H9 (cell line): Measurements from ENCODE around the gene MIB2. TPM values are rescaled to one million over a fixed set of nuclear protein-coding genes. Genes with fewer than 3 reads are reported as not detected.

ENCODE experiments used
- DNase-seq: peaks from one replicate; pipeline ENCODE4 v3.0.0-alpha.2; 2017
- H2AFZ ChIP-seq: one replicate; pipeline ENCODE4 v1.6.1; 2013; ENCODE audit warnings: mild to moderate bottlenecking, low read length, control low read depth, moderate library complexity
- H2AK5ac ChIP-seq: 2 replicates; pipeline ENCODE4 v1.6.1; 2013; ENCODE audit warnings: low read length, control low read depth, mixed read lengths; ENCODE audit not compliant: insufficient read length
- H2BK120ac ChIP-seq: one replicate; pipeline ENCODE4 v1.6.1; 2013; ENCODE audit warnings: low read depth, mild to moderate bottlenecking, low read length, control low read depth, inconsistent platforms; ENCODE audit not compliant: poor library complexity, severe bottlenecking
- H2BK12ac ChIP-seq: 2 replicates; pipeline ENCODE4 v1.6.1; 2013; ENCODE audit warnings: low read length, control low read depth, mixed read lengths, low read depth; ENCODE audit not compliant: insufficient read length
- H2BK15ac ChIP-seq: 2 replicates; pipeline ENCODE4 v1.6.1; 2013; ENCODE audit warnings: low read depth, low read length, control low read depth
- H2BK20ac ChIP-seq: one replicate; pipeline ENCODE4 v1.6.1; 2013; ENCODE audit warnings: low read depth, mild to moderate bottlenecking, low read length, control low read depth, inconsistent platforms; ENCODE audit not compliant: poor library complexity, severe bottlenecking
- H2BK5ac ChIP-seq: 2 replicates; pipeline ENCODE4 v1.6.1; 2013; ENCODE audit warnings: low read length, control low read depth, mixed read lengths; ENCODE audit not compliant: insufficient read length
- H3K14ac ChIP-seq: 2 replicates; pipeline ENCODE4 v1.6.1; 2013; ENCODE audit warnings: low read length, control low read depth; ENCODE audit not compliant: insufficient read depth
- H3K18ac ChIP-seq: 2 replicates; pipeline ENCODE4 v1.6.1; 2013; ENCODE audit warnings: low read depth, mild to moderate bottlenecking, mixed read lengths, low read length, control low read depth; ENCODE audit not compliant: insufficient read length
- H3K23ac ChIP-seq: 2 replicates; pipeline ENCODE4 v1.6.1; 2013; ENCODE audit warnings: low read length, control low read depth, mixed read lengths, low read depth; ENCODE audit not compliant: insufficient read length
- H3K23me2 ChIP-seq: 2 replicates; pipeline ENCODE4 v1.6.1; 2013; ENCODE audit warnings: low read depth, mild to moderate bottlenecking, mixed read lengths, low read length, control low read depth; ENCODE audit not compliant: insufficient read length, poor library complexity, severe bottlenecking
- H3K27ac ChIP-seq: 2 replicates; pipeline ENCODE4 v1.5.1; 2013; ENCODE audit warnings: low read length, control low read depth, mixed read lengths, low read depth; ENCODE audit not compliant: insufficient read length
- H3K27me3 ChIP-seq: 2 replicates; pipeline ENCODE4 v1.6.1; 2013; ENCODE audit warnings: low read length, control low read depth, inconsistent platforms; ENCODE audit not compliant: insufficient read depth
- H3K4ac ChIP-seq: 2 replicates; pipeline ENCODE4 v1.6.1; 2013; ENCODE audit warnings: low read depth, mild to moderate bottlenecking, control low read depth, inconsistent platforms, low read length, moderate library complexity
- H3K4me1 ChIP-seq: 2 replicates; pipeline ENCODE4 v1.6.1; 2013; ENCODE audit warnings: low read length, control low read depth, inconsistent platforms; ENCODE audit not compliant: insufficient read depth
- H3K4me2 ChIP-seq: 2 replicates; pipeline ENCODE4 v1.6.1; 2013; ENCODE audit warnings: low read length, control low read depth, mixed read lengths; ENCODE audit not compliant: insufficient read length, insufficient read depth
- H3K56ac ChIP-seq: 2 replicates; pipeline ENCODE4 v1.6.1; 2013; ENCODE audit warnings: low read depth, mild to moderate bottlenecking, mixed read lengths, low read length, control low read depth; ENCODE audit not compliant: insufficient read length
- H3K79me1 ChIP-seq: 2 replicates; pipeline ENCODE4 v1.6.1; 2013; ENCODE audit warnings: low read depth, mild to moderate bottlenecking, moderate library complexity, low read length, control low read depth, inconsistent platforms; ENCODE audit not compliant: insufficient read depth, poor library complexity, severe bottlenecking
- H3K79me2 ChIP-seq: 2 replicates; pipeline ENCODE4 v1.6.1; 2013; ENCODE audit warnings: low read length, control low read depth, inconsistent platforms; ENCODE audit not compliant: insufficient read depth
- H3K9ac ChIP-seq: 2 replicates; pipeline ENCODE4 v1.6.1; 2013; ENCODE audit warnings: low read length, control low read depth, mixed read lengths; ENCODE audit not compliant: insufficient read length; ENCODE audit errors: extremely low read depth
- H3K9me3 ChIP-seq: one replicate; pipeline ENCODE4 v1.6.1; 2013; ENCODE audit warnings: low read depth, low read length, inconsistent platforms; ENCODE audit not compliant: control insufficient read depth
- H3T11ph ChIP-seq: one replicate; pipeline ENCODE4 v1.6.1; 2013; ENCODE audit warnings: mild to moderate bottlenecking, low read length, control low read depth, inconsistent platforms
- H4K20me1 ChIP-seq: one replicate; pipeline ENCODE4 v1.6.1; 2013; ENCODE audit not compliant: control insufficient read depth, insufficient read length, insufficient read depth
- H4K5ac ChIP-seq: 2 replicates; pipeline ENCODE4 v1.6.1; 2013; ENCODE audit warnings: low read depth, mild to moderate bottlenecking, mixed read lengths, low read length, control low read depth; ENCODE audit not compliant: insufficient read length
- H4K8ac ChIP-seq: replicated peaks from 2 replicates; pipeline ENCODE4 v1.6.1; 2013; ENCODE audit warnings: low read length, control low read depth, mixed read lengths, low read depth; ENCODE audit not compliant: insufficient read length
- H4K91ac ChIP-seq: 2 replicates; pipeline ENCODE4 v1.6.1; 2013; ENCODE audit warnings: low read depth, mild to moderate bottlenecking, moderate library complexity, mixed read lengths, low read length, control low read depth; ENCODE audit not compliant: insufficient read length
- H3K27ac Mint-ChIP-seq, 3 experiments: 2 replicates in 2 of 3; 3 replicates in 1 of 3; pipeline ENCODE4 v1.8.0; 2020 to 2021; ENCODE audit warnings: mixed read lengths in 3 of 3, mild to moderate bottlenecking in 1 of 3, moderate library complexity in 1 of 3
- H3K27me3 Mint-ChIP-seq: 2 replicates; pipeline ENCODE4 v1.8.0; 2021; ENCODE audit warnings: low read depth, mild to moderate bottlenecking, moderate library complexity, mixed read lengths
- H3K36me3 Mint-ChIP-seq, 3 experiments: 2 replicates in 2 of 3; 3 replicates in 1 of 3; pipeline ENCODE4 v1.8.0; 2020 to 2021; ENCODE audit warnings: low read depth in 3 of 3, mixed read lengths in 3 of 3; ENCODE audit not compliant: insufficient read depth in 1 of 3
- H3K4me1 Mint-ChIP-seq, 2 experiments: 2 replicates each; pipeline ENCODE4 v1.8.0; 2020; ENCODE audit warnings: mixed read lengths in 2 of 2
- H3K4me3 Mint-ChIP-seq, 2 experiments: 2 replicates in 1 of 2; 3 replicates in 1 of 2; pipeline ENCODE4 v1.8.0; 2020 to 2021; ENCODE audit warnings: mild to moderate bottlenecking in 2 of 2, mixed read lengths in 2 of 2, moderate library complexity in 1 of 2
- H3K9me3 Mint-ChIP-seq, 2 experiments: 2 replicates in 1 of 2; 3 replicates in 1 of 2; pipeline ENCODE4 v1.8.0; 2020; ENCODE audit warnings: mild to moderate bottlenecking in 2 of 2, mixed read lengths in 2 of 2, moderate library complexity in 1 of 2
- CTCF ChIP-seq: fragments of 200-600 bp; sonication (generic); conservative IDR thresholded peaks from 3 replicates; pipeline ENCODE4 v1.8.0; 2021; ENCODE audit warnings: antibody characterized with exemption, mild to moderate bottlenecking
- WGBS: extraction: QIAGEN DNeasy Blood & Tissue Kit; methylation state at CpG from one replicate; pipeline ENCODE4 v1.1.7; 2013; ENCODE audit warnings: missing lambda C conversion rate, low lambda C conversion rate, mixed read lengths; ENCODE audit not compliant: insufficient read length; ENCODE audit errors: extremely low coverage; 5-methylcytosine and 5-hydroxymethylcytosine counted together
- total RNA-seq: library from RNA; stranded (reverse); gene quantifications from 2 replicates; pipeline ENCODE4 v1.2.1, GENCODE V29; 2021

Gene MIB2
- total RNA-seq, 1 experiment from 2014 or later = 77.8 TPM

GRCh38 chr1:1630965-1631781 lies 15.9 kb downstream of the MIB2 start:
- Mint-ChIP-seq H3K9me3 (no peaks in the 10 kb centered on the region), H3K4me1 (peaks cover 2% of the 10 kb centered on the region in 2 experiments; a peak in 2 of 4 replicates), H3K4me3 (peak overlapping the region; percentile 36 to 73; a peak in 4 of 5 replicates), H3K27ac (no peak overlapping the region), H3K27me3 (peaks cover 12% of the 10 kb centered on the region), H3K36me3 (peaks cover 0 to under 1% (median 0%) of the 10 kb centered on the region in 3 experiments; a peak in 2 of 7 replicates)
- Histone ChIP-seq H2AK5ac (no peak overlapping the region), H4K91ac (no peak overlapping the region), H3K4ac (no peak overlapping the region), H3K23me2 (peaks cover 7% of the 10 kb centered on the region), H2BK20ac (no peak overlapping the region), H4K5ac (no peak overlapping the region), H3K4me2 (peak overlapping the region; percentile 40), H2AFZ (no peak overlapping the region), H3K79me1 (no peaks in the 10 kb centered on the region), H3K9me3 (no peaks in the 10 kb centered on the region), H2BK12ac (no peak overlapping the region), H2BK120ac (peak overlapping the region; percentile 57), H4K8ac (no peak overlapping the region), H4K20me1 (no peaks in the 10 kb centered on the region), H3T11ph (no peak overlapping the region), H3K27me3 (no peaks in the 10 kb centered on the region; the same call in 1 of the 2 replicates), H3K4me1 (no peaks in the 10 kb centered on the region), H2BK15ac (no peak overlapping the region), H3K56ac (no peak overlapping the region), H3K9ac (no peak overlapping the region), H3K23ac (no peak overlapping the region), H3K18ac (peak overlapping the region; percentile 64), H3K27ac (no peak overlapping the region), H3K14ac (no peak overlapping the region; the same call in 1 of the 2 replicates), H2BK5ac (no peak overlapping the region), H3K79me2 (no peaks in the 10 kb centered on the region)
- no peak for TF ChIP-seq CTCF
- no CpG with 5 or more reads among the region's 79 CpGs for WGBS
- DNase-seq = peak; percentile 52
